Esophagus muscularis mucosa (tissue), 4 donors: Measurements from ENCODE around the gene TMEM53. TPM values are rescaled to one million over a fixed set of nuclear protein-coding genes. Genes with fewer than 3 reads are reported as not detected.

ENCODE experiments used
- DNase-seq: peaks from one replicate; pipeline ENCODE4 v3.0.0-alpha.2; 2017; ENCODE audit errors: extremely low spot score
- H3K27ac ChIP-seq, 4 donors: fragments of 200-600 bp; sonication (generic); replicated peaks in 1 of 4; 1 replicate in 3 of 4; 2 replicates in 1 of 4; pipeline ENCODE4 v1.5.1; 2016 to 2019; ENCODE audit warnings: mild to moderate bottlenecking in 1 of 4
- H3K27me3 ChIP-seq, 4 donors: fragments of 200-600 bp; sonication (generic); one replicate each; pipeline versions ENCODE4 v1.5.1 to v1.6.0; 2016 to 2019
- H3K36me3 ChIP-seq, 4 donors: fragments of 200-600 bp; sonication (generic); one replicate each; pipeline ENCODE4 v1.5.1; 2016 to 2019
- H3K4me1 ChIP-seq, 4 donors: fragments of 200-600 bp; sonication (generic); one replicate each; pipeline ENCODE4 v1.5.1; 2016 to 2019
- H3K4me3 ChIP-seq, 4 donors: fragments of 200-600 bp; sonication (generic); 1 replicate in 2 of 4; 2 replicates in 2 of 4; pipeline ENCODE4 v1.5.1; 2016 to 2019; ENCODE audit warnings: mild to moderate bottlenecking in 4 of 4, moderate library complexity in 1 of 4
- H3K9me3 ChIP-seq, 4 donors: fragments of 200-600 bp; sonication (generic); 1 replicate in 3 of 4; 2 replicates in 1 of 4; pipeline ENCODE4 v1.5.1; 2016 to 2019
- EP300 ChIP-seq: sonication (generic); formaldehyde crosslinking; IDR thresholded peaks from one replicate; pipeline ENCODE4 v1.6.1; 2017; ENCODE audit warnings: antibody characterized with exemption
- POLR2A ChIP-seq: fragments of 450-650 bp; IDR thresholded peaks from one replicate; pipeline ENCODE4 v1.6.1; 2017; ENCODE audit warnings: antibody characterized with exemption, moderate library complexity, mild to moderate bottlenecking, low read depth
- POLR2AphosphoS5 ChIP-seq, 2 donors: sonication (generic); formaldehyde crosslinking; IDR thresholded peaks; one replicate each; pipeline ENCODE4 v1.6.1; 2017; ENCODE audit warnings: antibody characterized with exemption in 2 of 2
- WGBS: methylation state at CpG from one replicate; pipeline ENCODE4 v1.1.5; 2018; 5-methylcytosine and 5-hydroxymethylcytosine counted together
- intact Hi-C: fragments of 100-400 bp; cut with DNase I; formaldehyde crosslinking; loops from one replicate; pipeline ENCODE4 v1.15.1; 2023
- small RNA-seq, 3 donors: library from RNA; depleted of rRNA; stranded (forward); fragments of <200 nt; gene quantifications; one replicate each; pipeline ENCODE3, GENCODE V24; 2016
- total RNA-seq, 4 donors: library from RNA; depleted of rRNA; stranded (reverse); fragments of >200 nt; gene quantifications; one replicate each; pipeline versions ENCODE4 v1.1.0 to v1.2.1, GENCODE V29; 2016
- TF ChIP-seq, protein P1 (sequence below), 3 experiments: fragments of 200-600 bp in 2 of 3; fragments of 450-650 bp in 1 of 3; sonication (generic) in 2 of 3; IDR thresholded peaks; one replicate each; pipeline ENCODE4 v1.5.1; 2017 to 2019; ENCODE audit warnings: antibody characterized with exemption in 3 of 3, mild to moderate bottlenecking in 2 of 3, moderate library complexity in 1 of 3

TMEM53 gene
- total RNA-seq, 4 donors from 2014 or later = 4.5 to 7.0 (median 5.7) TPM

GRCh38 chr1:44604157-44604955 lies 69.9 kb downstream of the TMEM53 start:
- no peak overlapping the region for H3K27ac ChIP-seq
- no peak for DNase-seq
- peaks cover 0 to 52% (median 0%) of the 10 kb centered on the region in 4 donors for H3K27me3 ChIP-seq
- no peaks in the 10 kb centered on the region for H3K36me3 ChIP-seq
- intact Hi-C loops = no loop called here
- WGBS = 75% methylated on average over 1 of the region's 3 CpGs
- no peak for TF ChIP-seq POLR2AphosphoS5 (IDR thresholded peaks at IDR 0.05)
- TF ChIP-seq, protein P1, sequence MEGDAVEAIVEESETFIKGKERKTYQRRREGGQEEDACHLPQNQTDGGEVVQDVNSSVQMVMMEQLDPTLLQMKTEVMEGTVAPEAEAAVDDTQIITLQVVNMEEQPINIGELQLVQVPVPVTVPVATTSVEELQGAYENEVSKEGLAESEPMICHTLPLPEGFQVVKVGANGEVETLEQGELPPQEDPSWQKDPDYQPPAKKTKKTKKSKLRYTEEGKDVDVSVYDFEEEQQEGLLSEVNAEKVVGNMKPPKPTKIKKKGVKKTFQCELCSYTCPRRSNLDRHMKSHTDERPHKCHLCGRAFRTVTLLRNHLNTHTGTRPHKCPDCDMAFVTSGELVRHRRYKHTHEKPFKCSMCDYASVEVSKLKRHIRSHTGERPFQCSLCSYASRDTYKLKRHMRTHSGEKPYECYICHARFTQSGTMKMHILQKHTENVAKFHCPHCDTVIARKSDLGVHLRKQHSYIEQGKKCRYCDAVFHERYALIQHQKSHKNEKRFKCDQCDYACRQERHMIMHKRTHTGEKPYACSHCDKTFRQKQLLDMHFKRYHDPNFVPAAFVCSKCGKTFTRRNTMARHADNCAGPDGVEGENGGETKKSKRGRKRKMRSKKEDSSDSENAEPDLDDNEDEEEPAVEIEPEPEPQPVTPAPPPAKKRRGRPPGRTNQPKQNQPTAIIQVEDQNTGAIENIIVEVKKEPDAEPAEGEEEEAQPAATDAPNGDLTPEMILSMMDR (IDR thresholded peaks at IDR 0.05) = no peak
- no peak for TF ChIP-seq EP300
- no peak for TF ChIP-seq POLR2A
- no peak overlapping the region for H3K4me3 ChIP-seq
- H3K9me3 ChIP-seq = no peaks in the 10 kb centered on the region
- H3K4me1 ChIP-seq = no peaks in the 10 kb centered on the region

DNA sequence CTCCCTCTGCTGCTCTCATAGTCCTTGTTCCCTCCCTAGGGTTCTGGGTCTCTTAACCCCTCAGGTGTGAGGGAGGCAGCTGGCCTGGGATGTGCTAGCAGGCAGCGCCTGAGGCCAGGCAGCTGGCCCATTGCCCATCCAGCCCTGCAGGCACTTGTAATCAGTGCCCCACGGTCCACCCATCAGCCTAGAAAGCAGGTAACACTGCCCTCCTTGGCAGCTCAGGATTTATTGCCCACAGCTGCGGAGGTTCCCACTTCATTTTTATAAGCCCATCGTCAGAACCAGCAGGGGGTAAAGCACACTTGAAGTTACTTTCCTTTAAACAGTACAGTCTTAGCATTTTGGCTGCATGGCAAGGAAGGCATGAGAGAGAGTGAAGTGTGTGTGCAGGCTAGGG lies 70.6 kb downstream of the TMEM53 start:
- Histone ChIP-seq H3K27ac (no peak overlapping the region), H3K27me3 (peaks cover 0 to 57% (median 0%) of the 10 kb centered on the region in 4 donors), H3K4me1 (no peaks in the 10 kb centered on the region), H3K36me3 (no peaks in the 10 kb centered on the region), H3K9me3 (no peaks in the 10 kb centered on the region), H3K4me3 (no peak overlapping the region)
- no peak for TF ChIP-seq POLR2AphosphoS5 (IDR thresholded peaks at IDR 0.05)
- TF ChIP-seq EP300 = no peak
- TF ChIP-seq, protein P1 (IDR thresholded peaks at IDR 0.05) = no peak
- intact Hi-C loops = no loop called here
- 52% methylated on average over 3 of the region's 4 CpGs for WGBS
- no peak for DNase-seq

Small RNA genes within 50 kb of the gene (small RNA-seq; reads per million reads assigned to genes)
- gene RNU5F-1 = 0 to 0.84 (median 0) reads per million in 3 donors

Other genes starting within 250 kb of the TMEM53 start
- gene ARMH1, start 233 bp upstream of the TMEM53 start, total RNA-seq = under 1 TPM; 0.26 to 0.75 (median 0.54) TPM
- not detected for gene RNU5D-1, start 56.7 kb upstream of the TMEM53 start, total RNA-seq
- 1 to 10 TPM in 2 of 4 donors, under 1 TPM in 2; 0.17 to 1.2 (median 0.96) TPM for gene KIF2C, start 65.4 kb upstream of the TMEM53 start, total RNA-seq
- gene RPS8, start 101.1 kb upstream of the TMEM53 start, total RNA-seq = 1,000 to 10,000 TPM; 1,063 to 2,408 (median 1,844) TPM
- gene BEST4, start 113.7 kb upstream of the TMEM53 start, total RNA-seq = under 1 TPM in 1 of 4 donors, not detected in 3; 0.29 TPM
- gene PLK3, start 125.9 kb upstream of the TMEM53 start, total RNA-seq = 10 to 100 TPM in 2 of 4 donors, 1 to 10 TPM in 2; 7.9 to 46.4 (median 10.5) TPM
- gene DYNLT4, start 132.9 kb upstream of the TMEM53 start, total RNA-seq = under 1 TPM in 1 of 4 donors, not detected in 3; 0.83 TPM
- 1 to 10 TPM; 2.7 to 6.6 (median 3.4) TPM for gene BTBD19, start 134.0 kb upstream of the TMEM53 start, total RNA-seq
- gene PTCH2, start 168.8 kb upstream of the TMEM53 start, total RNA-seq = 1 to 10 TPM in 2 of 4 donors, under 1 TPM in 2; 0.66 to 2.6 (median 1.1) TPM